ENCODE results near the gene MESD. TPM values are rescaled to one million over a fixed set of nuclear protein-coding genes. Genes with fewer than 3 reads are reported as not detected.

The MESD gene
- total and polyA plus RNA-seq, 2 of the 4 experiments (the other 2 are of a cell fraction), result 10.0 to 14.0 TPM

GRCh38 chr15:81016489-81017068 is 27.0 kb upstream of the MESD start:
- DNase-seq (no peak), ATAC-seq (ENCODE audit: low read depth) (no peak)
- Histone ChIP-seq H3K9me3 (ENCODE audit: control insufficient read depth, insufficient read depth, low read length) (no peaks in the 10 kb centered on the region), H3K9ac (ENCODE audit: low read depth, low read length) (no peak overlapping the region), H3K79me1 (ENCODE audit: low read depth in 1 of 2, low read length in 2 of 2) (peaks cover 0 to 17% of the 10 kb centered on the region in 2 experiments; a peak in 3 of 4 replicates), H3K27ac (ENCODE audit: insufficient read depth, low read length) (no peak overlapping the region), H3K4me2 (ENCODE audit: low read depth, low read length) (no peak overlapping the region), H4K91ac (ENCODE audit: insufficient read depth, low read depth, low read length) (no peak overlapping the region), H3K4me1 (ENCODE audit: control insufficient read depth, insufficient read depth, low read length) (no peaks in the 10 kb centered on the region), H4K5ac (ENCODE audit: low read depth, low read length) (no peak overlapping the region), H2AK5ac (ENCODE audit: low read depth, low read length) (no peak overlapping the region), H2BK120ac (ENCODE audit: low read depth, low read length) (no peak overlapping the region), H2BK15ac (ENCODE audit: low read depth, low read length) (no peak overlapping the region), H3K23ac (ENCODE audit: low read depth, low read length) (no peak overlapping the region), H4K8ac (ENCODE audit: low read depth in 2 of 2, low read length in 2 of 2) (no peak overlapping the region), H4K20me1 (ENCODE audit: insufficient read depth, low read length) (no peaks in the 10 kb centered on the region), H3K27me3 (ENCODE audit: control insufficient read depth, insufficient read depth, low read length) (no peaks in the 10 kb centered on the region), H3K4me3 (ENCODE audit: insufficient read depth, low read depth, low read length) (no peak overlapping the region), H2AK9ac (replicated peaks; ENCODE audit: low read depth, low read length, poor library complexity) (no peak overlapping the region), H3K18ac (ENCODE audit: low read depth, low read length) (no peak overlapping the region), H3K36me3 (ENCODE audit: control insufficient read depth, insufficient read depth, low read length) (no peaks in the 10 kb centered on the region), H3K14ac (replicated peaks; ENCODE audit: low read depth, low read length) (no peak overlapping the region), H2AFZ (replicated peaks; ENCODE audit: low read length, poor library complexity) (no peak overlapping the region), H3K56ac (ENCODE audit: extremely low read depth, insufficient read depth, low read length) (no peak overlapping the region), H3K9me1 (ENCODE audit: insufficient read depth, low read length) (no peaks in the 10 kb centered on the region), H3K4ac (ENCODE audit: low read depth, low read length) (no peak overlapping the region), H2BK5ac (ENCODE audit: low read depth, low read length, poor library complexity, severe bottlenecking) (no peak overlapping the region), H2BK20ac (ENCODE audit: low read depth, low read length) (no peak overlapping the region)
- BruUV-seq (replicated peaks), result no TSS peak
- intact Hi-C loops (cut with micrococcal nuclease) (no loop called here), dilution Hi-C loops (cut with HindIII; ENCODE audit: low sequenced_read_pairs, unreplicated experiment) (no loop called here), in situ Hi-C loops (cut with MboI; ENCODE audit: low sequenced_read_pairs) (no loop called here)
- WGBS, 2 experiments (ENCODE audit: extremely low coverage in 2 of 2, insufficient read length in 1 of 2), result 50% methylated on average over 1 of the region's 1 CpG; no CpG with 5 or more reads in 1 of the 2 experiments
- ChIA-PET POLR2A (ENCODE audit: unreplicated experiment) (no interaction called here), CTCF (no interaction called here)
- TF ChIP-seq POLR2A (IDR thresholded peaks at IDR 0.05; ENCODE audit: low read depth, low read length), result no peak
- TF ChIP-seq MAZ (IDR thresholded peaks at IDR 0.05; ENCODE audit: borderline replicate concordance, low read depth, low read length), result no peak
- TF ChIP-seq CEBPB (IDR thresholded peaks at IDR 0.05; ENCODE audit: low read depth, low read length), result no peak
- TF ChIP-seq RAD21 (IDR thresholded peaks at IDR 0.05; ENCODE audit: low read length), result no peak
- no peak for TF ChIP-seq CHD1 (IDR thresholded peaks at IDR 0.05; ENCODE audit: low read depth, low read length)
- TF ChIP-seq FOS (IDR thresholded peaks at IDR 0.05; ENCODE audit: low read depth, low read length), result no peak
- no peak for TF ChIP-seq NFE2L2 (IDR thresholded peaks at IDR 0.05; ENCODE audit: low read depth, low read length)
- TF ChIP-seq RFX5 (IDR thresholded peaks at IDR 0.05; ENCODE audit: low read depth, low read length), result no peak
- TF ChIP-seq MXI1 (IDR thresholded peaks at IDR 0.05; ENCODE audit: borderline replicate concordance, low read depth, low read length), result no peak
- TF ChIP-seq USF2 (IDR thresholded peaks at IDR 0.05; ENCODE audit: low read depth, low read length), result no peak
- TF ChIP-seq MAFK (IDR thresholded peaks at IDR 0.05; ENCODE audit: low read depth, low read length), result no peak
- TF ChIP-seq CTCF (conservative IDR thresholded peaks at IDR 0.05; ENCODE audit: low read depth, low read length), result no peak
- TF ChIP-seq RCOR1 (IDR thresholded peaks at IDR 0.05; ENCODE audit: insufficient replicate concordance, low read length), result no peak

All from IMR-90 (cell line).